Smooth muscle cell (in vitro differentiated cells): Measurements from ENCODE around the gene FAM3C. TPM values are rescaled to one million over a fixed set of nuclear protein-coding genes. Genes with fewer than 3 reads are reported as not detected.

Experiments
- DNase-seq: peaks from one replicate; lab custom pipeline; 2025; ENCODE audit not compliant: unreplicated experiment; lab: John Stamatoyannopoulos, UW
- H2AFZ ChIP-seq: fragments of 200-600 bp; sonication (generic); 2 replicates; pipeline ENCODE4 v1.6.0; 2016; ENCODE audit warnings: antibody characterized with exemption, low read depth, mild to moderate bottlenecking
- H3F3A ChIP-seq: fragments of 200-600 bp; sonication (generic); 2 replicates; pipeline ENCODE4 v1.6.0; 2017; ENCODE audit warnings: antibody characterized with exemption, low read depth
- H3K27ac ChIP-seq: fragments of 200-600 bp; sonication (generic); 2 replicates; pipeline ENCODE4 v1.5.1; 2016; ENCODE audit warnings: low read depth, mild to moderate bottlenecking
- H3K27me3 ChIP-seq: fragments of 200-600 bp; sonication (generic); 2 replicates; pipeline ENCODE4 v1.6.1; 2016; ENCODE audit warnings: low read depth, mild to moderate bottlenecking
- H3K36me3 ChIP-seq: fragments of 200-600 bp; sonication (generic); 2 replicates; pipeline ENCODE4 v1.5.1; 2016; ENCODE audit warnings: low read depth
- H3K4me1 ChIP-seq: fragments of 200-600 bp; sonication (generic); 2 replicates; pipeline ENCODE4 v1.5.1; 2016; ENCODE audit warnings: low read depth
- H3K4me2 ChIP-seq: fragments of 200-600 bp; sonication (generic); 2 replicates; pipeline ENCODE4 v1.6.0; 2016; ENCODE audit warnings: mild to moderate bottlenecking
- H3K4me3 ChIP-seq: fragments of 200-600 bp; sonication (generic); 2 replicates; pipeline ENCODE4 v1.5.1; 2016; ENCODE audit warnings: mild to moderate bottlenecking
- H3K79me2 ChIP-seq: fragments of 200-600 bp; sonication (generic); 2 replicates; pipeline ENCODE4 v1.6.0; 2016; ENCODE audit warnings: low read depth, mild to moderate bottlenecking
- H3K9ac ChIP-seq: fragments of 200-600 bp; sonication (generic); 2 replicates; pipeline ENCODE4 v1.6.0; 2016; ENCODE audit warnings: low read depth
- H3K9me3 ChIP-seq: fragments of 200-600 bp; sonication (generic); replicated peaks from 2 replicates; pipeline ENCODE4 v1.5.1; 2016; ENCODE audit warnings: low read depth
- H4K20me1 ChIP-seq: fragments of 200-600 bp; sonication (generic); 2 replicates; pipeline ENCODE4 v1.6.0; 2016; ENCODE audit warnings: low read depth
- WGBS: methylation state at CpG from one replicate; pipeline ENCODE4 v1.1.7; 2016; ENCODE audit warnings: low lambda C conversion rate; 5-methylcytosine and 5-hydroxymethylcytosine counted together
- polyA plus RNA-seq: library from polyadenylated mRNA; unstranded; fragments of >200 nt; fragmentation: Nextera tagmentation; extraction: Ambion mirVana; gene quantifications from 2 replicates; pipeline ENCODE4 v1.2.1, GENCODE V29; 2016
- total RNA-seq: library from RNA; depleted of rRNA; stranded (reverse); fragments of >200 nt; gene quantifications from 2 replicates; pipeline ENCODE4 v1.2.3, GENCODE V29; 2014
- TF ChIP-seq, protein P1 (sequence below): fragments of 200-600 bp; sonication (generic); IDR thresholded peaks from 2 replicates; pipeline ENCODE4 v1.5.1; 2017; ENCODE audit warnings: borderline replicate concordance, mild to moderate bottlenecking, antibody characterized with exemption; ENCODE audit not compliant: insufficient read depth, poor library complexity, severe bottlenecking

The FAM3C gene
- total and polyA plus RNA-seq, 2 experiments from 2014 or later = 83.9 to 101 TPM

DNA sequence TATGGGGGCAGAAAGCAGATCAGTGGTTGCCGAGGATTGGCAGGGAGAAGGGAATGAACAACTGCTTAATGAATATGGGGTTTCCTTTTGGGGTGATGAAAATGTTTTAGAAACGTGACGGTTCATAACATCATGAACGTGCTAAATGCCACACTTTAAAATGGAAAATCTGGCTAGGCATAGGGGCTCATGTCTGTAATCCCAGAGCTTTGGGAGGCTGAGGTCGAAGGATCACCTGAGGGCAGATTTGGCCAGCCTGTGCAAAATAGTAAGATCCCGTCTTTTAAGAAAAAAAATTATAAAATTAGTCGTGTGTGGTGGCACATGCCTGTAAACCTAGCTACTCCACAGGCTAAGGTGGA is 3.1 kb downstream of the FAM3C start:
- H3K27me3 ChIP-seq = no peaks in the 10 kb centered on the region
- H2AFZ ChIP-seq = no peak overlapping the region
- peaks cover 78% of the 10 kb centered on the region for H3K79me2 ChIP-seq
- H3K9ac ChIP-seq = no peak overlapping the region
- no peaks in the 10 kb centered on the region for H3F3A ChIP-seq
- no peak overlapping the region for H3K4me2 ChIP-seq
- H3K4me1 ChIP-seq = peaks cover 7% of the 10 kb centered on the region
- H4K20me1 ChIP-seq = peaks cover 76% of the 10 kb centered on the region
- H3K36me3 ChIP-seq = no peaks in the 10 kb centered on the region
- 97% methylated on average over 7 of the region's 7 CpGs for WGBS
- TF ChIP-seq, protein P1, sequence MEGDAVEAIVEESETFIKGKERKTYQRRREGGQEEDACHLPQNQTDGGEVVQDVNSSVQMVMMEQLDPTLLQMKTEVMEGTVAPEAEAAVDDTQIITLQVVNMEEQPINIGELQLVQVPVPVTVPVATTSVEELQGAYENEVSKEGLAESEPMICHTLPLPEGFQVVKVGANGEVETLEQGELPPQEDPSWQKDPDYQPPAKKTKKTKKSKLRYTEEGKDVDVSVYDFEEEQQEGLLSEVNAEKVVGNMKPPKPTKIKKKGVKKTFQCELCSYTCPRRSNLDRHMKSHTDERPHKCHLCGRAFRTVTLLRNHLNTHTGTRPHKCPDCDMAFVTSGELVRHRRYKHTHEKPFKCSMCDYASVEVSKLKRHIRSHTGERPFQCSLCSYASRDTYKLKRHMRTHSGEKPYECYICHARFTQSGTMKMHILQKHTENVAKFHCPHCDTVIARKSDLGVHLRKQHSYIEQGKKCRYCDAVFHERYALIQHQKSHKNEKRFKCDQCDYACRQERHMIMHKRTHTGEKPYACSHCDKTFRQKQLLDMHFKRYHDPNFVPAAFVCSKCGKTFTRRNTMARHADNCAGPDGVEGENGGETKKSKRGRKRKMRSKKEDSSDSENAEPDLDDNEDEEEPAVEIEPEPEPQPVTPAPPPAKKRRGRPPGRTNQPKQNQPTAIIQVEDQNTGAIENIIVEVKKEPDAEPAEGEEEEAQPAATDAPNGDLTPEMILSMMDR = no peak
- no peak overlapping the region for H3K4me3 ChIP-seq
- no peak overlapping the region for H3K27ac ChIP-seq
- H3K9me3 ChIP-seq = no peaks in the 10 kb centered on the region
- DNase-seq = no peak

DNA sequence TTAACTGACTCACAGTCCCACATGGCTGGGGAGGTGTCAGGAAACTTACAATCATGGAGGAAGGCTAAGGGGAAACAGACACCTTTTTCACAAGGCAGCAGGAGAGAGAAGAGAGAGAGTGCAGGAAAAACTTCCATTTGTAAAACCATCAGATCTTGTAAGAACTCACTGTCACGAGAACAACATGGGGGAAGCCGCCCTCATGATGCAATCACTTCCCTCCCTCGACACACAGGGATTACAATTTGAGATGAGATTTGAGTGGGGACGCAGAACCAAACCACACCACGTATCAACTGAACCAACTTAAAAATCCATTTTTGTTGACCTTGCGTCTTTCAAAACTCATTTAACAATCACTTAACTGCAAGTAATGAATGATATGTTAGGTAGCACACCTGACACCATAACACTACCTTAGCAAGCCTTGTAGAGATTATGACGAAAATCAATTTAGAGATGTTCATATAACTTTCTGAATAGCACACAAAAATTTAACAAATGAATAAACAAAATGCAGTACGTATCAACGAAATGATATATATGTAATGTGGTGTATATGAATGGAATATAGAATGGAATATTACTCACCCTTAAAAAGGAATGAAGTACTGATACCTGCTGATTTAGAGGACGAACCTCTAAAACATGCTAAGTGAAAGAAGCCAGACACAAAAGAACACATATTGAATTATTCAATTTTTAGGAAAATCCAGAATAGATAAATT is 3.7 kb downstream of the FAM3C start:
- Histone ChIP-seq H3K4me3 (no peak overlapping the region), H3K27me3 (no peaks in the 10 kb centered on the region), H2AFZ (no peak overlapping the region), H3F3A (no peaks in the 10 kb centered on the region), H4K20me1 (peaks cover 81% of the 10 kb centered on the region), H3K4me1 (peaks cover 7% of the 10 kb centered on the region), H3K27ac (no peak overlapping the region), H3K9ac (no peak overlapping the region), H3K9me3 (no peaks in the 10 kb centered on the region), H3K36me3 (no peaks in the 10 kb centered on the region), H3K4me2 (no peak overlapping the region), H3K79me2 (peaks cover 84% of the 10 kb centered on the region)
- TF ChIP-seq, protein P1 = no peak
- no peak for DNase-seq
- 97% methylated on average over 10 of the region's 10 CpGs for WGBS

DNA sequence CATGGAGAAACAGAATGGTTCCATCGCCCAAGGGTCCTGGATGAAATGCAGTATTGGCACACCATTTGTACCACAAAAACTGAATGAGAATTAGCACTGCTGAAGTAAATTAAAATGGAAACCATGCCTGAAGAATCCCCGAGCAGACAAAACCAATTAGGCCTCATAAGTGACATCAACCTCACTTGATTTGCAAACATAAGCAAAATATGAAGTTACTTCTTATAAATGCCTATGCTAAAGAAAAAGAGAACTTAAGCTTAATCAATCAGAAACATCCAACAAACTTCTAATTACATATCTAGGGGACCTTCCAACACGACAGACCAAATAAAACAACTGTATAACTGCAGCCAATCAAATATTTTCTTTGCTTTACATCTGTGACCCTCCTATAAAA is 4.4 kb downstream of the FAM3C start:
- Histone ChIP-seq H3K4me3 (no peak overlapping the region), H3K9ac (no peak overlapping the region), H2AFZ (no peak overlapping the region), H3K4me1 (peaks cover 7% of the 10 kb centered on the region), H3K36me3 (no peaks in the 10 kb centered on the region), H3K79me2 (peaks cover 91% of the 10 kb centered on the region), H3K27ac (no peak overlapping the region), H3K9me3 (no peaks in the 10 kb centered on the region), H3F3A (no peaks in the 10 kb centered on the region), H3K27me3 (no peaks in the 10 kb centered on the region), H4K20me1 (peaks cover 89% of the 10 kb centered on the region), H3K4me2 (no peak overlapping the region)
- WGBS = 65% methylated on average over 3 of the region's 3 CpGs
- DNase-seq = no peak
- TF ChIP-seq, protein P1 = no peak

DNA sequence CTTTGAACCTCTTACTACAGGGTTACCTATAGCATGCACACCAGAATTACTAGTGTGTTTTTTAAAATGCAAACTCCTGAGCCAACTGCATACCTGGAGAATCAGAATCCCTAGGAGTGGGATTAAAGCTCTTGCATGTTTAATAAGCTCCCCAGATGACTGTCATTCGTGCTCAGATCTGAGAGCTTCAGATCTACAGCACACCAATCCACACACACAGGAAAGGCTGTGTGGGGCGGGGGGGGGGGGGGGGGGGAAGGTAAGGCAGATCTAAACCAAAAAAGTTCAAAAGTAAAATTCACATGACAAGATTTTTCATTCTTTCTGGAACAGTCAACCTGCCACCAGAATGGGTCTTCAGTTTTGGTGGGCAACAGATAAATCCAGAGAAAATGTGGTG is 5.5 kb downstream of the FAM3C start:
- Histone ChIP-seq H4K20me1 (peaks cover 99% of the 10 kb centered on the region), H3K27ac (no peak overlapping the region), H3K4me1 (peaks cover 7% of the 10 kb centered on the region), H3K27me3 (no peaks in the 10 kb centered on the region), H3K79me2 (peaks cover 100% of the 10 kb centered on the region), H3K36me3 (no peaks in the 10 kb centered on the region), H2AFZ (no peak overlapping the region), H3K4me2 (no peak overlapping the region), H3F3A (no peaks in the 10 kb centered on the region), H3K9me3 (no peaks in the 10 kb centered on the region), H3K9ac (no peak overlapping the region), H3K4me3 (no peak overlapping the region)
- 43% methylated on average over 2 of the region's 2 CpGs for WGBS
- TF ChIP-seq, protein P1 = no peak
- no peak for DNase-seq
